ENCODE measurements around the gene C16orf54.

The C16orf54 gene

GRCh38 chr16:29705030-29705429, 40.8 kb downstream of the C16orf54 start:
- TF ChIP-seq, protein P1, sequence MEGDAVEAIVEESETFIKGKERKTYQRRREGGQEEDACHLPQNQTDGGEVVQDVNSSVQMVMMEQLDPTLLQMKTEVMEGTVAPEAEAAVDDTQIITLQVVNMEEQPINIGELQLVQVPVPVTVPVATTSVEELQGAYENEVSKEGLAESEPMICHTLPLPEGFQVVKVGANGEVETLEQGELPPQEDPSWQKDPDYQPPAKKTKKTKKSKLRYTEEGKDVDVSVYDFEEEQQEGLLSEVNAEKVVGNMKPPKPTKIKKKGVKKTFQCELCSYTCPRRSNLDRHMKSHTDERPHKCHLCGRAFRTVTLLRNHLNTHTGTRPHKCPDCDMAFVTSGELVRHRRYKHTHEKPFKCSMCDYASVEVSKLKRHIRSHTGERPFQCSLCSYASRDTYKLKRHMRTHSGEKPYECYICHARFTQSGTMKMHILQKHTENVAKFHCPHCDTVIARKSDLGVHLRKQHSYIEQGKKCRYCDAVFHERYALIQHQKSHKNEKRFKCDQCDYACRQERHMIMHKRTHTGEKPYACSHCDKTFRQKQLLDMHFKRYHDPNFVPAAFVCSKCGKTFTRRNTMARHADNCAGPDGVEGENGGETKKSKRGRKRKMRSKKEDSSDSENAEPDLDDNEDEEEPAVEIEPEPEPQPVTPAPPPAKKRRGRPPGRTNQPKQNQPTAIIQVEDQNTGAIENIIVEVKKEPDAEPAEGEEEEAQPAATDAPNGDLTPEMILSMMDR (IDR thresholded peaks at IDR 0.05; ENCODE audit: low read depth, low read length): no peak
- TF ChIP-seq EZH2phosphoT487 (IDR thresholded peaks at IDR 0.05; ENCODE audit: low read depth): no peak
- H3K27ac ChIP-seq (ENCODE audit: low read length): no peak overlapping the region
- H3K9ac ChIP-seq (ENCODE audit: low read length): no peak overlapping the region
- no peak overlapping the region for H3K4me2 ChIP-seq (ENCODE audit: low read length)
- no peak overlapping the region for H2AFZ ChIP-seq (ENCODE audit: low read depth, low read length)
- no peaks in the 10 kb centered on the region for H3K79me2 ChIP-seq (ENCODE audit: low read length)
- peaks cover 60% of the 10 kb centered on the region for H3K4me1 ChIP-seq (ENCODE audit: low read length)
- no peaks in the 10 kb centered on the region for H4K20me1 ChIP-seq (ENCODE audit: insufficient read depth, low read length)
- H3K9me3 ChIP-seq (ENCODE audit: insufficient read depth, low read length): peaks cover 3% of the 10 kb centered on the region; the same call in 1 of the 2 replicates
- H3K4me3 ChIP-seq (ENCODE audit: low read length): no peak overlapping the region
- no peaks in the 10 kb centered on the region for H3K27me3 ChIP-seq (ENCODE audit: low read depth, low read length)
- peaks cover 4% of the 10 kb centered on the region for H3K36me3 ChIP-seq (replicated peaks; ENCODE audit: low read depth, low read length)

DNA sequence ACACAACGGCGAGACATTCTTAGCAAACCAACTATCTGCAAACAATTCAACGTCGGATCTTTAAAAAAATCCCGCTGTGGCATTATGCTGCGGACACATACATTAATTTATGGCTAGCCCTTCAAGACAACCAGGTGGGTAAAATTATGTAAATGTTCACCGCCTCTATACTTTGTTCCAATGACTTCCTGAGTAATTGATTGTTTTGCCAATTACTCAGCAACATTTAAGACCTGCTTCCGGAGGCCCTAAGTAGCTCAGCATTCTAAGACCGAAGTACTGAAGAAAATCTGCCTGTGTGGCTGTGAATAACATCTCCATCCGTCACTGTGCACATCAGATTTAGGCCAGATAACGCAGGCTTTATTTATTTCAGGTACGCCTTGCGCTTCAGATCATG, 43.5 kb downstream of the C16orf54 start:
- Histone ChIP-seq H4K20me1 (ENCODE audit: insufficient read depth, low read length) (no peaks in the 10 kb centered on the region), H3K27me3 (ENCODE audit: low read depth, low read length) (no peaks in the 10 kb centered on the region), H3K9me3 (ENCODE audit: insufficient read depth, low read length) (peaks cover 3% of the 10 kb centered on the region; the same call in 1 of the 2 replicates), H3K4me1 (ENCODE audit: low read length) (peaks cover 34% of the 10 kb centered on the region), H3K79me2 (ENCODE audit: low read length) (no peaks in the 10 kb centered on the region), H3K9ac (ENCODE audit: low read length) (peak overlapping the region; percentile 28; the same call in 1 of the 2 replicates), H2AFZ (ENCODE audit: low read depth, low read length) (peak overlapping the region; percentile 69), H3K36me3 (replicated peaks; ENCODE audit: low read depth, low read length) (peaks cover 4% of the 10 kb centered on the region), H3K27ac (ENCODE audit: low read length) (peak overlapping the region; percentile 55), H3K4me3 (ENCODE audit: low read length) (peak overlapping the region; percentile 49), H3K4me2 (ENCODE audit: low read length) (peak overlapping the region; percentile 74)
- TF ChIP-seq, protein P1 (IDR thresholded peaks at IDR 0.05; ENCODE audit: low read depth, low read length): no peak
- no peak for TF ChIP-seq EZH2phosphoT487 (IDR thresholded peaks at IDR 0.05; ENCODE audit: low read depth)

DNA sequence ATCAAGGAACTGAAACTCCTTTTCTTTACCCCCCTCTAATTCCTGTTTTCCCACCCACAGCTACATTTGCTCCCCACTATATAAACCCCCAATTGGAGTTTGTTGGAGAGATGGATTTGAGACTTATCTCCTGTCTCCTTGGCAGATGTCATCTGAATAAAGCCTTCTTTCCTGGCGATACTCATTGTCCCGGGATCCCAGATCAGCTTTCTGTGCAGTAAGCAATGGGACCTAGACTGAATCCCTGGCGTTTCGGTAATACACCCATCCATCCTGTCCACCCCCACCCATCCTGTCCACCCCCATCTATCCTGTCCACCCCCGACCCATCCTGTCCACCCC, 44.6 kb downstream of the C16orf54 start:
- Histone ChIP-seq H3K4me1 (ENCODE audit: low read length) (peaks cover 27% of the 10 kb centered on the region), H2AFZ (ENCODE audit: low read depth, low read length) (no peak overlapping the region), H3K27ac (ENCODE audit: low read length) (peak overlapping the region; percentile 55; the same call in 1 of the 2 replicates)

DNA sequence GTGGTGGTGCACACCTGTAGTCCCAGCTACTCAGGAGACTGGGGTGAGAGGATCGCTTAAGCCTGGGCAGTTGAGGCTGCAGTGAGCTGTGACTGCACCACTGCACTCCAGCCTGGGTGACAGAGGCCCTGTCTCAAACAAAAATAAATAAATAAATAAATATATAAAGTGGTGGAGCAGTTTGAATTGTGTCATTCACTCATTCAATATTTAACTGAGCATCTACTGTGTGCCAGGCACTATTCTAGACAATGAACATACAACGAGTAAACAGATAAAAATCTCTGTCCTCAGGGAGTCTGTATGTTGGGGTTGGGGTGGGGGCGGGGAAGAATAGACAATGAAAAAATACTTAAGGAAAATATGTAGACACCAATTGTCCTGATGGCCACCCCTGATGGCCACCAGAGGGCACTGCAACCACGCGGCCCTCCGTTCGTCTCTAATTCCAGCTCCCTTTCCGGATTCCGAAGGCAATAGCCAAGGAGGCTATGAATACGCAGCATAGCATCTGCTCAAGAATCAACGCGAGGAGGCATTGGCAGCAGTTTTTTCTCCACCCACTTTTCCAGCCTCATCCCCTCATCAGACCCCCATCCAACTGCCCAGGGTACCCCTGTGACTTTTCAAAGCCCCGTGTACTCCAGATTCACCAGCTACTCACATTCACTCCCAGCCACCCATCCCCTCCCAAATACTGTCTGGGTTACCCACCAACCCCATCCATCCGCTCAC, 45.4 kb downstream of the C16orf54 start:
- H3K4me3 ChIP-seq (ENCODE audit: low read length): peak overlapping the region; percentile 45
- no peak for TF ChIP-seq EZH2phosphoT487 (IDR thresholded peaks at IDR 0.05; ENCODE audit: low read depth)
- TF ChIP-seq, protein P1 (IDR thresholded peaks at IDR 0.05; ENCODE audit: low read depth, low read length): peak; percentile 69
- H3K9me3 ChIP-seq (ENCODE audit: insufficient read depth, low read length): peaks cover 3% of the 10 kb centered on the region; the same call in 1 of the 2 replicates
- H2AFZ ChIP-seq (ENCODE audit: low read depth, low read length): no peak overlapping the region
- H3K36me3 ChIP-seq (replicated peaks; ENCODE audit: low read depth, low read length): peaks cover 4% of the 10 kb centered on the region
- H3K27me3 ChIP-seq (ENCODE audit: low read depth, low read length): no peaks in the 10 kb centered on the region
- no peaks in the 10 kb centered on the region for H3K79me2 ChIP-seq (ENCODE audit: low read length)
- no peak overlapping the region for H3K9ac ChIP-seq (ENCODE audit: low read length)
- H3K4me2 ChIP-seq (ENCODE audit: low read length): peak overlapping the region; percentile 60
- H3K4me1 ChIP-seq (ENCODE audit: low read length): peaks cover 23% of the 10 kb centered on the region
- no peak overlapping the region for H3K27ac ChIP-seq (ENCODE audit: low read length)
- no peaks in the 10 kb centered on the region for H4K20me1 ChIP-seq (ENCODE audit: insufficient read depth, low read length)

More for the DNA sequence above, 44.6 kb downstream of the C16orf54 start:
- Histone ChIP-seq H4K20me1 (ENCODE audit: insufficient read depth, low read length) (no peaks in the 10 kb centered on the region), H3K27me3 (ENCODE audit: low read depth, low read length) (no peaks in the 10 kb centered on the region), H3K36me3 (replicated peaks; ENCODE audit: low read depth, low read length) (peaks cover 4% of the 10 kb centered on the region), H3K9me3 (ENCODE audit: insufficient read depth, low read length) (peaks cover 3% of the 10 kb centered on the region; the same call in 1 of the 2 replicates), H3K79me2 (ENCODE audit: low read length) (no peaks in the 10 kb centered on the region), H3K4me3 (ENCODE audit: low read length) (no peak overlapping the region), H3K9ac (ENCODE audit: low read length) (no peak overlapping the region), H3K4me2 (ENCODE audit: low read length) (peak overlapping the region; percentile 74)
- TF ChIP-seq, protein P1 (IDR thresholded peaks at IDR 0.05; ENCODE audit: low read depth, low read length): no peak
- TF ChIP-seq EZH2phosphoT487 (IDR thresholded peaks at IDR 0.05; ENCODE audit: low read depth): no peak

Data from OCI-LY3 (cell line).